ENCODE measurements around the gene DHX35.
"Not testable (repeated sequence)": the region's sequence is repeated elsewhere in the genome, so short reads cannot be mapped to it uniquely, and the experiment has no call there.

Gene DHX35

DNA sequence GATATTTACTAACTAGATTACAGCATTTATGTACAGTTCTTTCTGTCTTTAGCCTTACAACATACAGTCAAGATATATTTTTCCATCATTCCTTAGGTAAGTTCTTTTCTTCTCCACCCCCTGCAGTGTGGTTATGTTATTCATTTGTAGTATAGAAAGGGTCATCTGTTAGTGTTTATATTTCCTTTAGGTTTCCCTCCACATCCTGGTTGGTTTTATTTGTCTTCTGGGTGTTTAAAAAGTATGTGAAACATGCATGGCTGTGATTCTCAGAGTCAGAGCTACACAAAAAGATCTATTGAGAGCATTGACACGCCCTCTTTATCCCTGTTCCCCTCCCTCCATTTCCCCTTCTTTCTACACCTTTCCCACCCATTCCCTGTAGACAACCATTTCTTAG is 20.1 kb downstream of the DHX35 start:
- peak; percentile 24 for DNase-seq

DNA sequence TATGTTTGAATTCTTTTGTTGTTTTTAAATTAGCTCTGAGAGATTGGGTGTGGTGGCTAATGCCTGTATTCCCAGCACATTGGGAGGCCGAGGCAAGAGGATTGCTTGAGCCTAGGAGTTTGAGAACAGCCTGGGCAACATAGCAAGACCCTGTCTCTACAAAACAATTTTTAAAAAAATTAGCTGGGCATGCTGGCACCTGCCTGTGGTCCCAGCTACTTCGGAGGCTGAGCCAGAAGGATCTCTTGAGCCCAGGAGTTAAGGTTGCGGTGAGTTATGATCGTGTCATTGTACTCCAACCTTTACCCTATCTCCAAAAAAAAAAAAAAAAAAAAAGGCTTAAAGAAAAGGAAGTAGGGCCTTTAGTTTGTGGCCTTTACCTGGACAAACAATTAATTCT is 22.9 kb downstream of the DHX35 start:
- peak; percentile 9 for DNase-seq

DNA sequence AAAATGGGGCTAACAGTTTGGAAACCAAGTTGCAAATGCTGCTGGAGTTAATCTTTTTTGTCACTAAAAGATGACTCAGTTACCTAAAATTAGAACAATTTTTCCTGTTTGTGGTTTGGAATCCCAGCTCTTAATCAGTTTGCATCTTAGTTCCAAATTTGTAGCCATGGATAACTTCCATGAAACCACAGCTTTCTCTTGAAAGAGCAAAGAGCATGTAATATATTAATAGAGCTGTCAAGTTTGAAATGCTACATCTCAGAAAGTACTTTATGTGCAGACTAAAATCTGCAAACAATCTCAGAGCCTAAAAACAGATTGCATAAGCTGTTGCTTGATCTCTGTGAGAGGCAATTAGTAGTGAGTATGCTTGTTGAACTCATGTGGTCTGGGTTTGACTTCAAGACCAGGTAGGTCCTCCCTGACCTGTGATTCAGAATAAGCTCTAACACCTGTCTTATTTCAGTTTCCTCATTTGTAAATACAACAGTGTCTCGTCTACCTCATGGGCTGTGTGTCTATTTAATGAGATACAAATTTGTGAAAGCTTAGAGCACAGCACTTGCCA is 23.5 kb downstream of the DHX35 start:
- peak; percentile 91 for DNase-seq

DNA sequence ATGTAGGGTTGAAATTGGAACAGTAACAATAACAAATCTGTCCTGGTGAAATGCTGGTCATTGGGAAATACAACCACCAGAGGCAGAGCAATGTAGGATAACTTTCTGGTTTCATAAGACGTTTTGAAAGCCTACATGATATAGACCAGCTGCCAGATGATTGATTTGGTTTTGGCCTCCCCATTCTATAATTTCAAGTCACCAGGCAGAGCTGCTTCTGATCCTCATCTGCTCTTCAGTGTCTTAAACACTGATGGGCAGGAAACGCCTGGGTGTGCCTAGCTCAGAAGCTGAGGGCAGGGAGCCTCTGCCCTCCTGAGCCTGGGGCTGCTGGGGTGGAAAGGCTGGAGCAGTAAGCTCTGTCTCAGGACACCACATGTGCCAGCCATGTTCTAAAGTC is 24.5 kb downstream of the DHX35 start:
- DNase-seq, result peak; percentile 51

DNA sequence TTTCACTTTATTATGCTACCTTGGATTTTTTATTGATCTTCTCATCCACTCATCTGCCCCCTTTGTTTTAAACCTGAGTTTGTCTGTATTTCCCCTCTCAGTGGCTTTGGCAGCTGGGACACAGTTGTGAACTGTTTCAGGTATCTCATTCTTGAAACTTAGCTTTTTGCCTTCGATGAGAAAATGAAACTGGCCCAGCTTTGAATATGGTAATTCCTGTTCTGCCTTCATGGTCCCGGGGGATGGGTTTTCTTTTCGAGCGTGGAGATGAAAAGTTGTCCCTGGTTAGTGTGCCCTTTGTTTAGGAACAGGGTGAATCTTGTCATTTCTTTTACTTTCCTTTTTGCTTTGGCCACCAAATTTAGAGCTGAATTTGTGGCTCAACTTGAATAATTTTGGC is 25.6 kb downstream of the DHX35 start:
- DNase-seq, result no peak

DNA sequence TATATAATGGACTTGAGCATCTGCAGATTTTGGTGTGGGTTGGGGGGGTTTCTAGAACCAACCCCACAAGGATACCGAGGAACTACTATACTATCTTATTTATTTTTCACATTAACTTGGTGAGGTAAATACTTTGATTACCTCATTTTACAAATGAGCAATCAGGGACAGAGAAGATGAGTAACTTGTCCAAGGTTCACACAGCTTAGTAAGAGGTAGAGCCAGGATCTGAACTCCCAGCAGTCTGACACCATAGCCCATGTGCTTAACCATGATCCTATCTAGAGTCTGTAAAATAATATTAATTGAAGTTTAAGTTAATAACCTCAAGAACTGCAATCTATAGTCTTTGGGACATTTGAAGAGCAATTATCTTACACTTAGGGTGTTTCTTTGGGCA is 28.6 kb downstream of the DHX35 start:
- no peak for DNase-seq

DNA sequence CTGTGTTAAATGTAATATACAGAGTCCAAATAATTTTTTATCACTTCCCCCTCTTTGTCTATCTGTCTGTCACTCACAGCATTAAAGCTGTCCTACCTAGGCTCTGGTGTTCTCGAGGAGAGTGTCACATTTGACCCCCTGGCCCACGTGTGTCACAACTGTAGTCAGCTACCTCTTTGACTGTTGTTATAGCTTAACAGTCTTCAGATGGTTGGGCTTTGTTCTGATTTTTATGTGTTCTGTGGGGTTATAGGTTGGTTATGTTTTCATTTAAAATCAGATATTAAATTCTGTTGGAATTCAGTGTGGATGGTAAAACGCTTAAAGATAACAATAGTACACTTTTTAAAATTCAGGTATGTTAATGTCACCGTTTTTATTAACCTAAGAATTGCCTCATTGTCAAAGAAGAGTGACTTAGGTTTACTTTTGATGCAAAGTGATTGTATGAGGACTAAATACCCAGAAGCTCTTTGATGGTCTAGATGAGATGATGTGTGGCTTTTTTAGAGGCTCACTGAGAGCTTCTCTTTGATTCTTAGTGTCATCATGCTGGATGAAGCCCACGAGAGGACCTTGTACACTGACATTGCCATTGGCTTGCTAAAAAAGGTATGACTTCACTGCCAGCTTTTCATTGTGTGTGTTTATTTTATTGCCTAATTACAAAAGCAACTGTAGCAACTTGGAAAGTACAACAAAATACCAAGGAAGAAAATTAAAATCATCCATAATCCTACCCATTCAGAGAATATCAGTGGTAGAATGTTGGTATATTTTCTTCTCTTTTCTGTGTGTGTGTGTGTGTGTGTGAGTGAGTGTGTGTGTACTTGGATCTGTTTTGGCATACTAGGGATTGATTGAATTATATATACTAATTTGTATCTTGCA is 29.9 kb downstream of the DHX35 start:
- no peak for DNase-seq

DNA sequence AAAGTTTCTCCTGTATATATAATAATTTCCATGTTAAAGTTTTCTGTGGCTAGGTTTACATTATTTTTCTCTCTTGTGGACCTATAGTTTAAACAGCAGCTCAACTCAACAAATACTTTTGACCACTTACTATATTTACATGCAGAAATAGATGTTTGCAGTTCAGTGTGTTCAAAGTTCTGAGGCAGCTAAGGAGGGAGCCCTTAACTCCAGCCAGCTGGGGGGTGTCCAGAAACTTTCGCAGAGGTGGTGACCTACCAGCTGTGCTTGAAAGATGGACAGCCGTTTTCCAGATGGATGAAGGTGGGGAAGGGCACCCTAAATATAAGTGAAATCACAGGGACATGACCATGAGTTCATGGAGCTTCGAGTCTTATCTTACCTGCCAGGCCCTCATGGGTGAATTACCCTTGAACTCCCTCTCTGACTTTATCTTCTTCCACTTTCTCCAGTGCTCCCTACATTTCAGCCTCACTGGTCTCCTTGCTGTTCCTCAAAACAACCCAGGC is 33.4 kb downstream of the DHX35 start:
- DNase-seq, result no peak

DNA sequence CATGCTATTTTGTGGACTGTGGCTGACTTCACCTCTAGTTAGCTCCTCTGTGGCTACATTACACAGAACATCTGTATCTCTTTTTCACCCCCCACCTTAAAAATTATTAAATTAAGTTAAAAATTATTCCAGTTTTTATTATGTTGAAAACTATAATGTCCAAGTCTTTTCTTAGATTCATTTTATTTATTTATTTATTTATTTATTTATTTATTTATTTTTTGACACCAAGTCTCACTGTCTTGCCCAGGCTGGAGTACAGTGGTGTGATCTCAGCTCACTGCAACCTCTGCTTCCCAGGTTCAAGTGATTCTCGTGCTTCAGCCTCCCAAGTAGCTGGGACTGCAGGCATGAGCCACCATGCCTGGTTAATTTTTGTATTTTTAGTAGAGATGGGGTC is 34.7 kb downstream of the DHX35 start:
- not testable (repeated sequence) for DNase-seq

DNA sequence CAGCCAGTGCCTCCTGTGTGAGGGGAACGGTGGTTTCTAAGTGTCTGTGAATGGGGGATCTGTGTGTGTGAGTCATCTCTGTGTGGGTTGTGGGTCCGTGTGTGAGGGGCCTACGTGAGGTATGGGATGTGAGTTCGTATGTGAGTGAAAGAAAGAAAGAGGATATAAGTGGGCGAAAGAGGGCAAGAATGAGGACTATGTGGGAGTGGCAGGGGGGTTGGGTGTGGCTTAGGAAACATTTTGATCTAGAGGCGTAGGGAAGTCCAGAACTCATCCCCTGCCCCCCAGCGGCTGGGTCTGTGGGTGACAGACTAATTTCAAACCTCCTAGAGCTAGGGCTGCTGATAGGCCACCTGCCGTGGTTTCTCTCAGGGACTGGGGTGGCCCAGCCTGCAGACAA is 35.5 kb downstream of the DHX35 start:
- no peak for DNase-seq

DNA sequence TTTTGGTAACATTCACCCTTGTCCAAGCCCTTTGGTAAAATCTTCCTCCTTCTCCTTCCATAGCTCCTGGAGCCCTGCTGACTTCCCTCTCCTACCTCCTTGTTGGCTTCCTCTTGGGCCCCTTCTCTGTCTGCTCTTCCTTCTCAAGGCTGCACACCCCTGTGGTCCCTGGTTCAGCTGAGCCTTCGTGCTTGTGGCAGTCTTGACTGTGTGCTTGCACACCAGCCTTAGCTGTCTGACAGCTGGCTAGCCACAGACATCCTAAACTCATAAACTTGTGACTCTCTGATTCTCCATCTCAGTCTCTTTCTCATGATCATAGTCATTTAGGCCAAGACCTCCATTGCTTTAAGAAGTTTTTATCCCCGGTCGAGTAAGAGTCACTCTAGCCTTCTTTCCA is 37.1 kb downstream of the DHX35 start:
- no peak for DNase-seq

DNA sequence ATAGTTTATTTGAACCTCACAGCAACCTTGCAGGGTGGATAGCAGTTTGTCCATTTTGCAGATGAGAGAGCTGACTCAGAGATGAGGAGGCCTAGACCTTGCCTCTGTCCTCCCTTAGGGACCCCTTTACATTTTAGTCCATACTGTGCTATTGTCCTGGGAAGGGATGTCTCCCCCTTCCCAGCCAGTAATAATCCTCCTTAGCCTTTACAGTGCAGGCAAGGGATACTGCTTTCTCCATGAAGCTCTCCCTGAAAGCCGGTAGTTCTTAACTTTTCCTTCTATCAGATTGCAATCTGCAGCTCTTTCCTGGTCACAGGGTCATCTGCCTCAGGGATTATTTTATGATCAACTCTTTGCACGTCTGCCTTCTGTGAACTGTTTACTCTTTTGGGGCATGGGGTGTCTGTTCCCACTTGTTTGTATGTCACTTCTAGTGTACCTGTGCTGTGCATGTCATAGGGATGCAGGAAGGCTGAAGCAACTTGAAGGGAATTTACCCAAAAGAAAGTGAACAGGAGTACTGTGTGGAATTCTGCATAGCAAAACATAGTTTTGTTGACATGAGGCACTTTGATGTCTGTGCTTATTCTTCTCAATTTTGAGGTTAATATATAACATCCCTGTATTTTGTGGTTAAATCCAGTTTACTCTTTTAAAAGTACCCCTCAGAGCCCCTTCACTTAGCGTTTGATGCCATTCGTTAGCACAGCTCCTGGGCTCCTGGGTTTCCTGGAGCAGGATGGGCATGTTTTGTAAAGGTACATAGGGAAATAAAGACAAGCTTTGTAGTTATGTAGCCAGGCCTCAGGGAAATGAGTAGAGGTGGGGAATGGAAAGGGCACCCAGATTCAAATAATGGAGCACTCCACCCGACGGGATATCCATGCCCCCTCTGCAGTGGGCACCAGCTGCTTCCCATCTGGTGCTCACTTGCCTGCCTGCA is 38.1 kb downstream of the DHX35 start:
- no peak for DNase-seq

DNA sequence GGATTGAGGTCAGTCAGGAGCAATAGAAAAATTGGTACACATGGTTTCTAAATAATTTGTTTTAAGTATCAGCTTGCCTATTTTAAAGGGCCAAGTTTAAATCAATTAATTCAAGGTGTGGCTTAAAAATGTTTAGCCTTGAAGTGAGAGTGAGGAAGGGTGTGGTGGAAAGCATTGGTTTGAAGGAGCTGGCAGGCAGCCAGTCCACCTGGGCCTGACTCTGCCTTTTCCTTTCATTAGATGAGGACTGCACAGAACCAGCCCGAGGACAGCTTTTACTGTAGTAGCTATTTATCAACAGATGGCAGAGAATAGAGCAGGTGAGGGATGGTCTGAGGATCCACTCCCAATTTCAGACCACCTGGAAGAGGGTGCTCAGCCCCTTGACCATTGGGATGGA is 42.4 kb downstream of the DHX35 start:
- DNase-seq, result no peak

DNA sequence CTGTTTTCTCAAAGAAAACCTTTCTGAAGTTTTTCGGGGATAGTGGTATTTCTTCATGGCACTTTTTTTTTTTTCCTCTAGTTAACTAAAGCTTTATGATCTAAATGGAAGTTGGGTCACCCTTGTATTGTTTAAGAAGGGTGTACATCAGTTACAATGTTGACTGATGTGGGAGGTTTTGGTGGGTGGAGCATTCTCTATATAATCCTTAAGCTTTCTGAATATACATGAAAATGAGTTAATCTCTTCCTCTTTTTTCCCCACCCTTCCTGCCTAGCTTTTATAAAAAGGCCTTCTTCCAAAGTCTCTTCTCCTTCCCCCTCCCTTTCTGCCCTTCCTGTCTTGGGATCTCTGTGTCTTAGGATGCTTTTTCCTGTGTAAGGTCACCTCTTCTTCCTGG is 47.2 kb downstream of the DHX35 start:
- DNase-seq, result no peak

DNA sequence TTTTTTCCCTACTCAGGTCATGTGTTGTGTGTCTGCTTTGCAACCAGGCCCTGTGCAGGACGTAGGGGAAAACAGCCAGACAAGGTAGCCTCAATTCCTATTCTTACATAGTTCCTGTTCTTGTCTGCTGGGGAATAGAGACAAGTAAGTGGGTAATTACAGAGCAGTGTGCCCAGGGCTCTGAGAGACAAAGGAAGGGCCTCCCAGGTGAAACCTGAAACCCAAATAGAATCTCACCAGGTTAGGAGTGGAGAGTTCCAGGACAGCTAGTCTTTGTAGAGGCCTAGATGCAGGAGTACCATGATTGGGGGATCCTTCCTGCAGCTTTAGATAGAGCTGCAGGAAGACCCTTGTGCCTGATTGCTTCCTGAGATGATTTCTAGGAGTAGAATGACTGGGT is 48.4 kb downstream of the DHX35 start:
- DNase-seq, result no peak

DNA sequence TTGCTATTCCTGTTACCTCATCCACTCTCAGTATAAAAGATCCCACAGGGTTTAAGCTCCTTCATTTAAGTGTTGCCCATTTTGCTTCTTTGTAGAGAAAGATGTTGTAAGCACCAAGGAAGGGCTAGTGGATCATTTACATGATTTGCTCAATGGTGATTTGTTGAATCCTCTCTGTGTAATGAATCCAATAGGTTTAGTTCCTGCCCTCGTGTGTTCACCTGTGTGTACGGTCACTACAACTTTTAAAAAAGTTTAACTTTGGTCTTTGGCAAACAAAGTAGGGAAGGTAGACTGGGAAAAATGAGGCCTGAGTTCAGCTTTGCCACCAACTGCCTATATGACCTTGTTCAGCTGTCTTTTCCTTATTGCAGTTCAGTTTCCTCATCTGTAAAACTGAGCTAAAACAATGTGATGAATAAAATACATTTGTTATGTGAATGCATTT is 51.5 kb downstream of the DHX35 start:
- DNase-seq, result no peak

DNA sequence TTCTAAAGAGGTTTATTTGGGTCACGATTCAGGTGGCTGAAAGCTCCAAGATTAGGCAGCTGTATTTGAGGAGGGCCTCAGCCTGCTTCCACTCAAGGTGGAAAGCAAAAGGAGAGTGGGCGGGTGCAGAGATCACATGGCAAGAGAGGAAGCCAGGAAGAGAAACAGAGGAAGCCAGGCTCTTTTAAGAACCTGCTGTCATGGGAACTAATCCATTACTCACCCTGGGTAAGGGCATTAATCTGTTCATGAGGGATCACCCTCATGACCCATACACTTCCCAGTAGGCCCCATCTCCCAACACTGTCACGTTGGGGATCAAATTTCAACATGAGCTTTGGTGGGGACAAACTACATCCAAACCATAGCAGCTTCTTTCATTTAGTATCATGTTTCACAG is 53.9 kb downstream of the DHX35 start:
- no peak for DNase-seq

DNA sequence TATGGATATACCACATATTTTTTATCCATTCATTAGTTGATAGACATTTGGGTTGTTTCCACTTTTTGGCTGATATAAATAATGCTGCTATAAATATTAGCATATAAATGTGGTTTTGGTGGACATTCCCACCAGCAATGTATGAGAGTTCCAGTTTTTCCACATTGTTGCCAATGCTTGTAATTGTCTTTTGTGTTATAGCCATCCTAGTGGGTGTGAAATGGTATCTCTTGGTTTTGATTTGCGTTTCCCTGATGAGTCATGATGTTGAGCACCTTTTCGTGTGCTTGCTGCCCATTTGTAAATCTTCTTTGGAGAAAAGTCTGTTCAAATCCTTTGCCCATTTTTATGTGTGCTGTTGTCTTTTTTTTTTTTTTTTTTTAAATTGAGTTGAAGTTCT is 54.4 kb downstream of the DHX35 start:
- no peak for DNase-seq

DNA sequence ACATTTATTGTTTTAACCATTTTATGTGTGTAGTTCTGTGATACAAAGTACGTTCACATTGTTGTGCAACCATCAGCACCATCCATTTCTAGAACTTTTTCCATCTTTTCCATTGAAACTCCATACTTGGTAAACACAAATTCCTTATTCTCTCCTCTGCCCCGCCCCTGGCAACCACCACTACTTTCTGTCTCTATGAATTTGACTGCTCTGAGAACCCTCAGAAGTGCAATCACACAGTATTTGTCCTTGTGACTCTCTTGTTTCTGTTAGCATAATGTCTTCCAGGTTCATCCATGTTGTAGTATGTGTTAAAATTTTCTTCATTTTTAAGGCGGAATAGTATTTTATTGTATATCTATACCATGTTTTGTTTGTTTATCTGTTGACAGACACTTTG is 56.9 kb downstream of the DHX35 start:
- DNase-seq, result no peak

DNA sequence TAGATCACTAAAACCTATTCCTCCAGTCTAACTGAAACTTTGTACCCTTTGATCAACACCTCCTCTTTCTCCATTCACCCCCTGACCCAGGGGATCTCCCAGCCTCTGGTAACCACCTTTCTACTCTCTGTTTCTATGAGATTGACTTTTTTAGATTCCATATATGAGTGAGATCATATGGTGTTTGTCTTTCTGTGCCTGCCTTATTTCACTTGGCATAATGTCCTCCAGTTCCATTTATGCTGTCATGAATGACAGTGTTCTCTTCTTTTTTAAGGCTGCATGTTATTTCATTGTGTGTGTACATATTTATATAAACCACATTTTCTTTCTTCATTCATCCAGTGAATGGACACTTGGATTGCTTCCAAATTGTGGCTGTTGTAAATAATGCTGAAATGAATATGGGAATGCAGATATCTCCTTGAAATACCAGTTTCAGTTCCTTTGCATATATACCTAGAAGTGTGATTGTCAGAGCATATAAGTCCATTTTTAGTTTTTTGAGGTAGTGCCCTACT is 57.7 kb downstream of the DHX35 start:
- no peak for DNase-seq

DNA sequence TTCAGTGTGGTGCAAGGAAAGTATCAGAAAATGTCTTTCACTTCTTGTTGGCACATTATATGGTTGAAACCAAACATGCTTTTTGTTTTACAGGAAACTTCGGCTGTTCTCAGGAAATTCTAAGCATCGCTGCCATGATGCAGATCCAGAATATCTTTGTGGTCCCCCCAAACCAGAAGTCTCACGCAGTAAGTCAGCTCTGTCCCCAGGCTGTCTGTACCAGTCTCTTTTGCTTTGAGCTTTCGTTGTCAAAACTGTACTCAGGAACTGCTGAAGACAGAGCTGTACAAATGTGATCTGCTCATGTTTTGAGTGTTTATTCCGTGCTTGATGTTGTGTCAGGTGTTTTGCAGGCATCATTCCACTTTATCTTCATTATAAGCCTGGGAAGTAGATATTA is 59.6 kb downstream of the DHX35 start:
- no peak for DNase-seq

DNA sequence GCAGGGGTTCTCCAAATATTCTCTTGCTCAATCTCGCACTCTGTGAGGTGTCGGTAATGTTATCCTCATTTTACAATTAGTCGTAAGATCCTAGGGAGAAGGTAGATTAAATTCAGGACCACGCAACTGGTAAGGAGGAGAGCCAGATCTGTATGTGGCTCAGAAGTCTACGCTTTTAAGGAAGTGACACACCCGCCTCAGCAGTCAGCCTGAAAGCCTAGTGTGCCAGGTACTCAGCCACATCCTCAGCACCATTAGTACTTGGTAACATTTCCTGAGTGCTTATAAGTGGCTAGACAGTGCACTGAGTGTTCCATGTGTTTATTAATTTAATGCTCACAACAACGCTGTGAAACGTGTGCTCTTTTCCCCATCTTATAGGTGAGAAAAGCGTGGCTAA is 63.7 kb downstream of the DHX35 start:
- DNase-seq, result no peak

DNA sequence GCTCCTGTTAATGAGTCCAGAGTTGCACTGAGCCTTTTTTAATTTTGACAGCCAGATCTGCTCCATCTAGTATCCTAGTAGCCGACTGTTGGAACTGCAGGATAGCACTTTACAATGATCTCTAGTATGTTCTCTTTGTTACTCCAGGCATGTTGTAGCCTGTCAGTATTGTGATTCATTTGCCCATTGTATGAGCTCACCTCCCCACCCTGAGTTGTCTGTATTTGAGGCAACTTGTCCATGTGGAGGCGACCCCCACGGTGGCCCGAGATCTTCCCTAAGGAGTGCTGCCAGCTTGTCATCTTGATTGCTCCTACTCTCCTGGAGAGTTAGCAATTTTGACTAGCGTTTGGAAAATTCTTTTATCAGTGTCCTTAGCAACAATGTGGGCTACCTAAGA is 67.2 kb downstream of the DHX35 start:
- DNase-seq, result no peak
